Measurements from ENCODE around the gene LLGL2. TPM values are rescaled to one million over a fixed set of nuclear protein-coding genes. Genes with fewer than 3 reads are reported as not detected.

LLGL2 gene
- total RNA-seq, 4 donors from 2014 or later = 326 to 1,573 (median 641) TPM

GRCh38 chr17:75521951-75522727 lies 3.4 kb upstream of the LLGL2 start:
- TF ChIP-seq EP300 (IDR thresholded peaks at IDR 0.05; ENCODE audit: low read depth) (no peak), POLR2AphosphoS5 (IDR thresholded peaks at IDR 0.05) (no peak), POLR2A (IDR thresholded peaks at IDR 0.05) (no peak)
- TF ChIP-seq, protein P1, sequence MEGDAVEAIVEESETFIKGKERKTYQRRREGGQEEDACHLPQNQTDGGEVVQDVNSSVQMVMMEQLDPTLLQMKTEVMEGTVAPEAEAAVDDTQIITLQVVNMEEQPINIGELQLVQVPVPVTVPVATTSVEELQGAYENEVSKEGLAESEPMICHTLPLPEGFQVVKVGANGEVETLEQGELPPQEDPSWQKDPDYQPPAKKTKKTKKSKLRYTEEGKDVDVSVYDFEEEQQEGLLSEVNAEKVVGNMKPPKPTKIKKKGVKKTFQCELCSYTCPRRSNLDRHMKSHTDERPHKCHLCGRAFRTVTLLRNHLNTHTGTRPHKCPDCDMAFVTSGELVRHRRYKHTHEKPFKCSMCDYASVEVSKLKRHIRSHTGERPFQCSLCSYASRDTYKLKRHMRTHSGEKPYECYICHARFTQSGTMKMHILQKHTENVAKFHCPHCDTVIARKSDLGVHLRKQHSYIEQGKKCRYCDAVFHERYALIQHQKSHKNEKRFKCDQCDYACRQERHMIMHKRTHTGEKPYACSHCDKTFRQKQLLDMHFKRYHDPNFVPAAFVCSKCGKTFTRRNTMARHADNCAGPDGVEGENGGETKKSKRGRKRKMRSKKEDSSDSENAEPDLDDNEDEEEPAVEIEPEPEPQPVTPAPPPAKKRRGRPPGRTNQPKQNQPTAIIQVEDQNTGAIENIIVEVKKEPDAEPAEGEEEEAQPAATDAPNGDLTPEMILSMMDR (IDR thresholded peaks at IDR 0.05) = no peak
- Histone ChIP-seq H3K4me3 (no peak overlapping the region), H3K27me3 (no peaks in the 10 kb centered on the region), H3K9me3 (no peaks in the 10 kb centered on the region), H3K27ac (no peak overlapping the region), H3K36me3 (peaks cover 0 to 5% (median 0%) of the 10 kb centered on the region in 4 donors), H3K4me1 (peaks cover 7 to 31% (median 20%) of the 10 kb centered on the region in 4 donors)
- intact Hi-C loops (cut with DNase I; ENCODE audit: low total_unique reads) (no loop called here), in situ Hi-C loops (cut with MboI; ENCODE audit: low pct_ligation_motif_present in 1 of 4, low pct_unique_long_range_greater_than_20kb in 1 of 4, low sequenced_read_pairs in 3 of 4) (no loop called here)
- 93% methylated on average over 33 of the region's 33 CpGs; no CpG with 5 or more reads in 1 of the 2 donors for WGBS, 2 donors (ENCODE audit: low coverage in 1 of 2)
- no peak for DNase-seq

DNA sequence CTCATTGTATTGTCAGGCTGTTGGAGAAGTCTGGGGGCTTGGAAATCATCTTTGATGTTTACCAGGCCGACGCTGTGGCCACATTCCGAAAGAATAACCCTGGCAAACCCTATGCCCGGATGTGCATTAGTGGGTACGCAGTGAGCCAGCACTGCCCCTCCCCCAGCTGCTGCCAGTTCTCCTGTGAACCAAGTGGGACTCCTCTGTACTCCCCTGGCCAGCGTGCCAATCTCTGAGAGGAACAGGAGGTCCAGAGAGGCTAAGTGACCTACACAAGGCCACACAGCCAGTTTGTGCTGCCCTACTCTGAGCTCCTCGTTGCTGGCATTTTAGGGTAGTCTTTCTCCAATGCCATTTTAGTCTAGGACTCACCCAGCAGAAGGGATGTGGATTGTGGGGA lies 1.9 kb upstream of the LLGL2 start:
- peak overlapping the region in 1 of 4 donors; percentile 95 for H3K27ac ChIP-seq
- peaks cover 0 to 28% (median 18%) of the 10 kb centered on the region in 4 donors for H3K4me1 ChIP-seq
- H3K36me3 ChIP-seq = peaks cover 0 to 5% (median 0%) of the 10 kb centered on the region in 4 donors
- in situ Hi-C loops (cut with MboI; ENCODE audit: low pct_ligation_motif_present in 1 of 4, low pct_unique_long_range_greater_than_20kb in 1 of 4, low sequenced_read_pairs in 3 of 4) = no loop called here
- no peaks in the 10 kb centered on the region for H3K9me3 ChIP-seq
- no peak for TF ChIP-seq EP300 (IDR thresholded peaks at IDR 0.05; ENCODE audit: low read depth)
- no peak for TF ChIP-seq POLR2AphosphoS5 (IDR thresholded peaks at IDR 0.05)
- TF ChIP-seq, protein P1 (IDR thresholded peaks at IDR 0.05) = no peak
- TF ChIP-seq POLR2A (IDR thresholded peaks at IDR 0.05) = no peak
- H3K27me3 ChIP-seq = no peaks in the 10 kb centered on the region
- H3K4me3 ChIP-seq = no peak overlapping the region
- no peak for DNase-seq
- intact Hi-C loops (cut with DNase I; ENCODE audit: low total_unique reads) = no loop called here
- 88% methylated on average over 7 of the region's 7 CpGs; no CpG with 5 or more reads in 1 of the 2 donors for WGBS, 2 donors (ENCODE audit: low coverage in 1 of 2)

DNA sequence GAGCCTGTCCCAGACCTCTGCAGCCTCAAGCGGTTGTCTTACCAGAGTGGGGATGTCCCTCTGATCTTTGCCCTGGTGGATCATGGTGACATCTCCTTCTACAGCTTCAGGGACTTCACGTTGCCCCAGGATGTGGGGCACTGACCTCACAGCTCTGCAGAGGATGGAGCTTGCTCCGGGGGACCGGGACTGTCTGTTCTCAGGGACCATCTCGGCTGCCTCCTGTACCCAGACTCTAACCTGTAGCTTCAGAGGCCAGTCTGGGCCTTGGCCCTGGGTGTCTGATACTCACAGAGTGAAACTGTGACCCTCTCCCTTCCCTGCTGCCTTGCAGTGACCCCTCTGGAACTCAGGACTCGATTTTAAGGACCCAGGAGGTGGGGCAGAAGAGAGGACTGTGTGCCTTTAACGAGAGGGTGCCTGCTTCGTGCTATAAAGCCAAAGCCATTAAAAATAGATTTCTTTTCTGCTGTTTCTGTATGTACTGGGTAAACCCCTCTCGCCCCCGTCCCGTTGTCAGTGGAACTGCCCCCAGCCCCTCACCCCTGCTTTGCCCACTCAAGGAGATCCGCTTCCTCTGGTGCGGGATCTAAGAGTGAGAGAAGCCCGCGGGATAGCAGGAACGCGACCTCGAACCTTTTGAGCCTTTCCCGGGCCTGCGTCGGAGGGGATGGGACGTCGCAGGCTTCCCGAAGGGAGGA lies 1.1 kb upstream of the LLGL2 start:
- intact Hi-C loops (cut with DNase I; ENCODE audit: low total_unique reads) = no loop called here
- Histone ChIP-seq H3K4me1 (peaks cover 0 to 31% (median 18%) of the 10 kb centered on the region in 4 donors), H3K27ac (peak overlapping the region; percentile 87 to 96 (median 92)), H3K9me3 (no peaks in the 10 kb centered on the region), H3K27me3 (no peaks in the 10 kb centered on the region), H3K36me3 (peaks cover 0 to 5% (median 0%) of the 10 kb centered on the region in 4 donors), H3K4me3 (peak overlapping the region; percentile 57 to 97 (median 76))
- 0 to 27% methylated on average over 3 to 24 of the region's 24 CpGs for WGBS, 2 donors (ENCODE audit: low coverage in 1 of 2)
- DNase-seq = no peak
- in situ Hi-C loops (cut with MboI; ENCODE audit: low pct_ligation_motif_present in 1 of 4, low pct_unique_long_range_greater_than_20kb in 1 of 4, low sequenced_read_pairs in 3 of 4) = no loop called here
- TF ChIP-seq POLR2A (IDR thresholded peaks at IDR 0.05) = no peak
- TF ChIP-seq, protein P1 (IDR thresholded peaks at IDR 0.05) = no peak
- no peak for TF ChIP-seq POLR2AphosphoS5 (IDR thresholded peaks at IDR 0.05)
- TF ChIP-seq EP300 (IDR thresholded peaks at IDR 0.05; ENCODE audit: low read depth) = no peak

All from transverse colon (tissue), 4 donors.